Caco-2 (cell line): Measurements from ENCODE around the gene MRPL58. TPM values are rescaled to one million over a fixed set of nuclear protein-coding genes. Genes with fewer than 3 reads are reported as not detected.

ENCODE experiments used
- BruUV-seq: library from RNA; stranded (reverse); fragments of 400-500 nt; replicated peaks from 2 replicates; lab custom pipeline; 2021; lab: Mats Ljungman, UMichigan
- CTCF ChIA-PET: fragments of 300-600 bp; sonication (Branson Sonifier 250); formaldehyde crosslinking; loops from one replicate; lab custom pipeline; 2022; ENCODE audit warnings: antibody characterized with exemption; lab: Charles Lee
- POLR2A ChIA-PET: fragments of 300-600 bp; sonication (Branson Sonifier 250); formaldehyde crosslinking; loops from one replicate; lab custom pipeline; 2022; ENCODE audit warnings: antibody characterized with exemption; lab: Charles Lee
- DNase-seq, 2 experiments: peaks; one replicate each; pipeline versions ENCODE4 v3.0.0 to v3.0.0-alpha.2; 2020 to 2022
- H3K27me3 ChIP-seq: replicated peaks from 2 replicates; pipeline ENCODE4 v1.6.0; 2011; ENCODE audit warnings: low read length; ENCODE audit not compliant: control insufficient read depth, insufficient read depth
- H3K36me3 ChIP-seq: 2 replicates; pipeline ENCODE4 v1.5.1; 2011; ENCODE audit warnings: low read length; ENCODE audit not compliant: control insufficient read depth, insufficient read depth
- H3K4me1 ChIP-seq: fragments of 250-450 bp; sonication (Bioruptor Pico); 2 replicates; pipeline ENCODE4 v1.5.1; 2020; ENCODE audit warnings: mild to moderate bottlenecking
- H3K4me3 ChIP-seq: 2 replicates; pipeline ENCODE4 v1.5.1; 2011; ENCODE audit warnings: low read depth, mild to moderate bottlenecking, control low read depth, low read length
- H3K9me3 ChIP-seq: fragments of 250-450 bp; sonication (Bioruptor Pico); 2 replicates; pipeline ENCODE4 v1.5.1; 2020; ENCODE audit warnings: mild to moderate bottlenecking, moderate library complexity
- H3K27ac Mint-ChIP-seq: one replicate; pipeline ENCODE4 v1.8.0; 2022; ENCODE audit warnings: mixed read lengths; ENCODE audit not compliant: unreplicated experiment
- H3K27me3 Mint-ChIP-seq: one replicate; pipeline ENCODE4 v1.8.0; 2022; ENCODE audit warnings: mixed read lengths; ENCODE audit not compliant: insufficient read depth, unreplicated experiment
- H3K36me3 Mint-ChIP-seq: one replicate; pipeline ENCODE4 v1.8.0; 2022; ENCODE audit warnings: mild to moderate bottlenecking, mixed read lengths; ENCODE audit not compliant: insufficient read depth, unreplicated experiment
- H3K4me1 Mint-ChIP-seq: one replicate; pipeline ENCODE4 v1.8.0; 2022; ENCODE audit warnings: low read depth, mixed read lengths; ENCODE audit not compliant: unreplicated experiment
- H3K4me3 Mint-ChIP-seq: one replicate; pipeline ENCODE4 v1.8.0; 2022; ENCODE audit warnings: mild to moderate bottlenecking, moderate library complexity, mixed read lengths; ENCODE audit not compliant: unreplicated experiment
- H3K9me3 Mint-ChIP-seq: one replicate; pipeline ENCODE4 v1.8.0; 2022; ENCODE audit warnings: mixed read lengths; ENCODE audit not compliant: unreplicated experiment
- CTCF ChIP-seq, 2 experiments: fragments of 200-600 bp in 1 of 2; IDR thresholded peaks; 1 replicate in 1 of 2; 2 replicates in 1 of 2; pipeline versions ENCODE4 v1.5.1 to v1.8.0; 2011 to 2022; ENCODE audit warnings: antibody characterized with exemption in 1 of 2, control low read depth in 1 of 2, inconsistent platforms in 1 of 2, low read depth in 1 of 2, low read length in 1 of 2, mild to moderate bottlenecking in 1 of 2, moderate library complexity in 1 of 2; ENCODE audit not compliant: insufficient read depth in 1 of 2, severe bottlenecking in 1 of 2, unreplicated experiment in 1 of 2
- intact Hi-C: fragments of 100-400 bp; cut with micrococcal nuclease; formaldehyde crosslinking; loops from one replicate; pipeline ENCODE4 v1.10.0; 2022; ENCODE audit not compliant: unreplicated experiment
- total RNA-seq: library from RNA; stranded (reverse); gene quantifications from 2 replicates; pipeline ENCODE4 v1.2.3, GENCODE V29; 2022

The MRPL58 gene
- total RNA-seq, 1 experiment from 2014 or later = 61.0 TPM

GRCh38 chr17:75046407-75047289 lies 34.2 kb downstream of the MRPL58 start, which contains the start of the genes ATP5PD and KCTD2:
Gene ATP5PD (minus strand): TSS chr17:75046969. CDS start chr17:75042650, 4,319 bp downstream.
Gene KCTD2 (plus strand): TSS chr17:75047225. CDS start chr17:75047251, 26 bp downstream.
- intact Hi-C loops = loop anchor here (1.0 kb wide), 1 partner anchor 11 kb away; no protein-coding TSS in a partner anchor
- TF ChIP-seq CTCF (IDR thresholded peaks at IDR 0.05; ENCODE audit: insufficient read depth in 1 of 2, low read depth in 1 of 2, low read length in 1 of 2, severe bottlenecking in 1 of 2, unreplicated experiment in 1 of 2) = no peak
- TSS peak; percentile 65 for BruUV-seq
- Histone ChIP-seq H3K4me3 (peak within 1 kb of the TSS; percentile 60), H3K9me3 (no peaks in the 10 kb centered on the region), H3K36me3 (no peaks in the 10 kb centered on the region), H3K4me1 (peaks cover 7% of the 10 kb centered on the region; the same call in 1 of the 2 replicates), H3K27me3 (no peaks in the 10 kb centered on the region)
- Mint-ChIP-seq H3K27ac (peak within 1 kb of the TSS; percentile 98), H3K36me3 (peaks cover 40% of the 10 kb centered on the region), H3K4me1 (no peaks in the 10 kb centered on the region), H3K4me3 (peak within 1 kb of the TSS; percentile 95), H3K27me3 (no peaks in the 10 kb centered on the region), H3K9me3 (no peaks in the 10 kb centered on the region)
- CTCF ChIA-PET = interaction anchor here (0.6 to 1.7 kb wide), 4 partner anchors 12 to 678 kb away, joined by 3 to 5 read pairs (median 4); no protein-coding TSS in a partner anchor
- DNase-seq = peak; percentile 98 to 99
- POLR2A ChIA-PET = interaction anchor here (0.5 to 3.2 kb wide), 5 partner anchors 12 to 194 kb away, joined by 3 to 20 read pairs (median 4); partner anchors contain the start of gene SLC16A5

GRCh38 chr17:75047398-75048098 lies 35.1 kb downstream of the MRPL58 start:
- Mint-ChIP-seq H3K4me1 (no peaks in the 10 kb centered on the region), H3K4me3 (peak overlapping the region; percentile 95), H3K27me3 (no peaks in the 10 kb centered on the region), H3K27ac (peak overlapping the region; percentile 75), H3K36me3 (peaks cover 41% of the 10 kb centered on the region), H3K9me3 (no peaks in the 10 kb centered on the region)
- POLR2A ChIA-PET = interaction anchor here (0.6 to 3.2 kb wide), 4 partner anchors 13 to 40 kb away, joined by 3 to 20 read pairs (median 5); partner anchors contain the start of gene SLC16A5
- CTCF ChIA-PET = interaction anchor here (0.5 to 2.5 kb wide), 5 partner anchors 12 to 174 kb away, joined by 3 to 8 read pairs (median 5); partner anchors contain the start of gene FDXR
- Histone ChIP-seq H3K9me3 (no peaks in the 10 kb centered on the region), H3K27me3 (no peaks in the 10 kb centered on the region), H3K36me3 (peaks cover 1% of the 10 kb centered on the region; the same call in 1 of the 2 replicates), H3K4me1 (peaks cover 7% of the 10 kb centered on the region; the same call in 1 of the 2 replicates), H3K4me3 (peak overlapping the region; percentile 60)
- intact Hi-C loops = no loop called here
- BruUV-seq = no TSS peak
- TF ChIP-seq CTCF (IDR thresholded peaks at IDR 0.05; ENCODE audit: insufficient read depth in 1 of 2, low read depth in 1 of 2, low read length in 1 of 2, severe bottlenecking in 1 of 2, unreplicated experiment in 1 of 2) = no peak
- DNase-seq = peak; percentile 40 to 47
